Stimulated activated CD8-positive, alpha-beta memory T cell treated with anti-CD3 and anti-CD28 coated beads, Interleukin-7, amount 100 ng/mL, for 48 hours (primary cell): ENCODE results near the gene TMEM184A.
A peak's percentile ranks its signal among the peaks of the same experiment; 100 is the strongest.

Experiments used
- DNase-seq, 2 donors: peaks; one replicate each; pipeline ENCODE4 v3.0.0-alpha.2; 2020; ENCODE audit warnings: low read depth in 1 of 2; ENCODE audit errors: extremely low read depth in 1 of 2

Gene TMEM184A

DNA sequence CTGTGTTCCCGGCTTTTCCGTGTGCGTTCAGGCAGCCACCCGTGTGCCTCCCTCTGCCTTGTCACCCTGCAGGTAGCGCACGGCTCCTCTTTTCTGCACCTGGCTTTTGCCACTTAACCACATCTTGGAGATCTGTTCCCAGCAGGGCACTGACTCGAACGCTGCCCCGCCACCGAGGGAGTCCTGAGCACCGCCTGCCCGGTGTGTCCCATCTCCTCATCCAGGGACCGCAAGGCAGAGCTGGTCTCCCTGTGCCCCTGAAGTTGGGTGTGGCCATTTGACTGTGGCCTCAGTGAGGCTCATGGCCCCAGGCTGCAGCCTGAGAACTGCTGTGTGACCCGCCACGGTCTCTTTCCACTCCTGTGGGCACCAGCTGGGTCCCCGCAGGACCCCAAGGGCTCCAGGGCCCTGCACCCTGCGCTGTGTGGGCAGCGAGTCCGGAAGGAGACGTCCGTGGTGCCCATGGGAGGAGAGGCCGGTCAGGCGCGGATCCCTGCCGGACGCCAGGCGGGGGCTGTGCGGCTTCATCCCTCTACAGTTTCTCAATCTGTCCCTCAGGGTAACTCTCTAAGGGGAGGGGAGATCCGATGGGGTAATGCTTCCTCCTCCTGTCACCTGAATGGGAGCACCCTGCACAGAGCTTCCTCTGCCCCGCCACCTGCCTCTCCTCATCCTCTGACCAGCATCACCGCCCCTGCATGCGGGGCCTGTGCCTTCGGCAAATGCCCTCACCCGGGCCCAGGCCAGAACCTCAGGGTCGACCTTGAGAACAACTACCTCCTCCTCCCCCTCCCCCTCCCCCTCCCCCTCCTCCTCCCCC lies 50.1 kb downstream of the TMEM184A start:
- DNase-seq, result no peak

DNA sequence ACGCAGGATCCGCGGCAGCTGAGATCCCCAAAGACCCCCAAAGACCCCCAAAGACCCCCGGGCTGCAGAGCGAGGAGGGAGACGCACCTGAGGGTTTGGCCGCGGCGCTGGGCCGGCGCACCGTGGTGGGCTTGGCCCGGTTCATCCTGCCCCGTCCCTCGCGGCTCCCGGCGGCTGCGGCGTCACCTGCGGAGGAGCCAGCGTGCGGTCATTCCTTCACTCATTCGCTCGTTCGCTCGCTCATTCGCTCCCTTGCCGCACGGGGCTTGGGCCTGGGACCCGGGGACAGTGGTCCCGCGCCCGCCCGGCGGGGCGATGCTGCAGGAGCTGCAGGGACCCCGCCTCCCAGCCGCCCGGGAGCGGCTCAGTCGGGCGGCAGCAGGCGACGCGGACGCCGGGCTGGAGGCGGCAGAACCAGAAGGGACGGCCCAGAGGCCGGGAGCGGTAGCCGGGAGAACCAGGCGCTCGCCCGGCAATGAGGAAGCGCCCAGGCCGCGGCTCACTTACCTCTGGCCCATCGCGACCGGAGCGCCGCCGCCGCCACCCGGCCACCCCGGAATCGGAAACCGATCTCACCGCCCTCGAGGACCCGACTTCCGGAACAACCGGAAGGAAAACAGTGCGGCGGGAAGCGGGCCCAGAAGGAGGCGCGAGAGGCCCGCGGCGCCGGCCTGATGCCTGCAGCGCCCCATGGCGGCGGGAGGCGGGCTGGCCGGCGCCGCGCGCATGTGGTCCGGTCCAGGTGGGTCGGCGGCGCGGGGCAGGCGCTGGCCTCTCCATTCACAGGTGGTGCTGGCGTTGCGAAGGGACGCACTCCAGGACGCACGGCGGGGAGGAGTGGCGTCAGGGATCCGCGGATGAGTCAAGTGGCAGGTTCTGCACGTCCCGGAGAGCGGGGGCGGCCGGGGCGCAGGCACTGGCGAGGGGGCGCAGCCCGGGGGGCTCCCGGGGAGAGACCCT lies 51.9 kb downstream of the TMEM184A start, which contains the start of gene INTS1:
TSS of gene INTS1 (minus strand) at position 574 of the 960 bp plus-strand sequence. CDS start at position 145, 429 bp downstream.
- peak; percentile 82 to 87 for DNase-seq

DNA sequence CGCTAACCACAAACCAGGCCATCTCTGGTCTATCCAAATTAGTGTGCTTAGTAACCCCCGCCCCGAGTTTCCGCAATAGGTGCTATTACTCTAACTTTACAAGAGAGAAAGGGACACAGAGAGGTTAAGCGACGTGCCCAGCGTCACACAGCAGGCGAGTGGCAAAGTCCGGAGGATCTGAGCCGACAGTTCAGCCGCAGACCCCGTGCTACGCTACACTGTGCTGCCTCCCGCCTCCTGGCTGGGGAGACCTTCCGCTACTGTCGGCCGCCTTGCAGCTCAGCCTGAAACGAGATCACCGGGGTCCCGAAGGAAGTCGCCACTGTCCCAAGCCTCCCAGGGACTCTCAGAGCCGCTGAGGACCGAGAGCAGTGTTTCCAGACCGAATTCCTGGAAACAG lies 52.6 kb downstream of the TMEM184A start:
- no peak for DNase-seq

DNA sequence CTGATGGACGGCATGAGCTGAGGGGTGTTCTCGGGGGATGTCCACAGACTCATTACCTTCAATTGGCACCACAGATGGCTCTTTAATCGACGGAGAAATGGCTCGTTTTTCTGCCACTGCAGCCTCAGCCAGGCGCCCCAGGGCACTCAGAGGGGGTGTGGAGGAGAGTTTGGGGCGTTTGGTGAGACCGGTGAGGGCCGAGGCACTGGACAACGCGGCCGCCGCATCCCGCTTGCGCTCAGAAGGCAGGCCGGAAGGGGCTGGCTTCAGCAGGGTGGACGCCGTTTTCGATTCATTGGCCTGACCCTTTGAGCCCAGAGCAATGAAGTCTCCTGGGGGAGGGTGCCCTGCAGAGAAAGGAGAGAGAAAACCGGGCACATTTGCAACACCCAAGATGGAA lies 53.2 kb downstream of the TMEM184A start:
- DNase-seq, result no peak

DNA sequence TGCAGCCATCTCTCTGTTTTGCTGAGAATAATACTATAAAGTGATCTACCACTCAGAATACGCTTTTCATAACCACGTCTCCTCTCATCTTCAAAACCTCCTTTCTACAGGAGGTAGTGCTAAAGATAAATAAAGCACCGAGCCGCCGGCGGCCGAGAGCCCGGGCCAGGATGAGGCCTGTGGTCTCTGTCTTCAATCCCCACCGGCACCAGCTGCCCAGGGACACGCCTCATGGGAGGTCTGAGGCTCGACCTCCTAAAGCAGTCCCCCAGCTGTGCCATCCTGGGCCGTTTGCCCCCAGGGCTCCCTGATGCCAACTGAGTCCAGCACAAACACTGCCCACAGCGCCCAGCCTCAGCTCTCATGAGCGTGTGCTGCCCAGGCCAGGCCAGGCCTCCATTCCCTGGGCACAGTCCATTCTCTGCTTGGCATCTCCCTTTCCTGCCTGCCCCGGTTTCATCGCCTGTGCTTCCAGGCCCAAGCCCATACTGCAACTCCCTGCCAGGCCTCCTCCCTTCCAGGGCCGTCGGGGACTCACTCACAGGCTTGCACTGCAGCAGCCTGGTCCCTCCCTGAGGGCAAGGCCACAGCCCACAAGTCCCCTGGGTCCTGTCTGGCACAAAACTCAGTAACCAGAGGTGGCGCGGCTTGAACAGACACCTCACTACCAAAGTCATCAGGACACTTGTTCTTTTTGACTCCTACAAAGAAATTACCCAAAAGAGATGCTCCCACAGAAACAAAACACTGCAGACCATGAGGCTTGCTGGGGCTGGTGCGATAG lies 54.3 kb downstream of the TMEM184A start:
- DNase-seq, result no peak

DNA sequence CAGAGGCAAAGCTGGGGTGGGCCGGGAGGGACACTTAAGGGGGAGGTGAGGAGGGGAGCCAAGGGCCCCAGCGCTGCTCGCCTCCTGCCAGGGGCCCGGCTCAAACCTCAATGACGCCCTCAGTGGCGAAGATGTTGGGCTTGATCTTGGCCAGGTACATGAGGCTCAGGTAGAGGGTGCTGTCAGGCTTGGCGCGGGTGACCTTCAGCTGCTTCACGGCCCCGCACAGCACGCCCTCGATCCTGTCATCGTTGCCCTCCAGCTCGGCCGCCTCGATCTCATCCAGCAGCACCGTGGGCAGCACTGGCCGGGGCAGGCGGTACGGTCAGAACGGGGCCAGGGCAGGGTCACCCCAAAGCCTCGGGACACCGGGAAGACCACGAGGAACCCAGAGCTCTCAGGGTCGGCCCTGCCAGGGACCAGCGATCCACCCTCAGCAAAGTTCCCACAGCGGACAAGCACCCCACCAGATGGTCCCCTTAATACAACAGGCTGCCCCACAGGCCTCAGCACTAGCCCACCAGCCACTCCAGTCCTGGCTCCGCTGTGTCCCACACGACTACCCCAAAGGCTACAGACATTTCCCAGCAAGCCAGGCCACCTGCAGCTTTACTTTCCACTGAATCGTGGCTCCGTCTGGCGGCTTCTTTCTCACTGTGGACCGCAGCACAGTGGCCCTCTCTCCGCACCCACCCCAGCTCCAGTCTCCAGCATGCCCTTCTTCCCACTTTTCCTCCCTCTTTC lies 55.8 kb downstream of the TMEM184A start:
- no peak for DNase-seq

DNA sequence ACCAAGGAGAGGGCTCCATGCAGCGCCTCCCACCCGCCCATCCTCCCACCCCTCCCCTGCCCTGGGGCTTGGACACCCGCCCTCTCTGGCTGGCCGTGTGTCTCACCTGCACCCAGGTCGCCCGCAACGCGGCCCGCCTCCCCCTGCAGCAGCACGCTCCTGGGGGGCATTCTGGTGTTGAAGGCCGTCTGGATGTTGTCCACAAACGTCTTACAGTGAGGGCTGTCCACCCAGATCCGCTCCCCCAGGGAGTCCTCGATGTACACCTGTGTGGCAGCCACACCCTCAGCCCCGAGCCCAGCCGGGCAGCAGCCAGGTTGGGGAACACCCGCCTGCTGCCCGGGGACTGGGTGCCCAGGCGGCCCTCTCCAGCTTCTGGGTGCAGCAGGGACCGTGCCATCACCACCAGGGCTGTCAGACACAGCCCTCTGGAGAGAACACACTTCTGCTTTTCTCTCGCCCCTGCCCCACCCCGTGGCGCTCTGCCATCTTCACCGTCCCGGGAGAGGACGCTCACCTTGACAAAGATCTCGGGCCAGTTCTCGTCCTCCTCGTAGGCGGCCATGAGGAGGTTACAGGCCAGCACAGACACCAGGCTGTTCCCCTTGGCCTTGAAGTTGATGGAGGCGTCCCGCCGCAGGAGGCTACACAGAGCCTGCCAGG lies 56.5 kb downstream of the TMEM184A start:
- no peak for DNase-seq

DNA sequence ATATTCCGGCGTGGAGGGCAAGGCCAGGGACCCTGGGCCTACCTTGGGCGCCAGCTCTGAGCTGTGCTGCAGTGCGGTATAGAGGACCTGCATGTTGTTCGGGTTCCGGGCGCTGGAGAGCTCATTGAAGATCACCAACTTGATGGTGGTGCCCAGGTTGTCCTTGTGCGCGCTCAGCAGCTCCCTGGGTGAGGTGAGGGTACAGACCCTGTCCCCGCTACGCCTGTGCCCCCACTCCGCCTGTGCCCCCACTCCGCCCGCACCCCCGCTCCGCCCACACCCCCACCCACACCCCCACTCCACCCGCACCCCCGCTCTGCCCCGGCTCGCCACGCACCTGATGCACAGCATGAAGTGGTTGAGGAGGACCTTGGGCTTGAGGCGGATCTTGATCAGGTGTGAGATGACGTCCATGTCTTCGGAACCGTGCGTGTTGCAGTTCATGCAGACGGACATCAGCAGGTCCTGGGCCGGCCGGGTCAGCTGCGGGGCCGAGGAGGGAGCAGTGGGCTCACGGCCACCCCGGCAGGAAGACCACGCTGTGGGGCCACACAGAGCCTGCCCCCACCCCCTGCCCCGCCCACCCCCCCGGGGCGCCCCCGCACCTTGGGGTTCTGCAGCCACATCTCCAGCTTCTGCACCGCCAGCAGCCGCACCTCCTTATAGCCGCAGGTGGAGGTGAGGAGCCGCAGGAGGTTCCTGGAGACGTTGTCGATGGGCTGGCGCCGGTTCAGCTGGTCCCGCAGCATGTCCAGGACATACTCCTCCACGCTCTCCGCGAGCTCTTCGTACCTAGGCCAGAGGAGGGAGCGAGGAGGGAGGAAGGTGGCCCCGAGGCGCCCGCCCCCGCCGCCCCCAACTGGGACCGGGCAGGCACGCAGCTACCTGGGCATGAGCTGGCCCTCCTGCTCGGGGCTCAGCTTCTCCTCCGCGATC lies 57.4 kb downstream of the TMEM184A start:
- no peak for DNase-seq

DNA sequence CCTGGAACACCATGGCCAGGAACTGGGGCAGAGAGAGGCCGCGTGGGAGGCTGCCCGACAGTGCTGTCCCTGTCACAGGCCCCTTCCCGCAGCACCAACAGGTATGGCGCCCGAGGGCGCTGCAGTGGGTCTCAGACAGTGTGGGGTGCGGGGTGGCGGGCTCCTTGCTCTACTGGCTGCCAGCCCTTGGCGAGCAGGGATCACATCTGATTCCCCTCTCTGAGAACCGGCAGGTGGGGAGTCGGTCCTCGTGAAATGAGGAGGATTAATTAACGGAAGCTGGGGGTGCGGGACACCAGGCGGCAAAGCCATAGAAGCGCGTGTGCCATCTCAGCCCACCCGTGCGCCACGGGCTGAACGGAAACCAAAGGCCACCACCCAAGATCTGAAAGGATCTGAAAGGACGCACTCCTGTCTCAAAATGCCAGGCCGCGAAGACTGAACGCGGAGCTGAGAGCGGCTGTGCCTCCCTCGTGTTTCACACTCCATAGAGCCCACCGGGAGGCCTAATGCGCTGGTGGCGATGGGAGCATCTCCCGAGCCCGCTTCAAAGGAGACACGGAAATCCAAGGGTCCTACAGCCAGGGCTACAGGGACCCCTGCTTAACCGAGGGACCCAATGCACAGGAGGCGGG lies 58.6 kb downstream of the TMEM184A start:
- DNase-seq, result no peak

DNA sequence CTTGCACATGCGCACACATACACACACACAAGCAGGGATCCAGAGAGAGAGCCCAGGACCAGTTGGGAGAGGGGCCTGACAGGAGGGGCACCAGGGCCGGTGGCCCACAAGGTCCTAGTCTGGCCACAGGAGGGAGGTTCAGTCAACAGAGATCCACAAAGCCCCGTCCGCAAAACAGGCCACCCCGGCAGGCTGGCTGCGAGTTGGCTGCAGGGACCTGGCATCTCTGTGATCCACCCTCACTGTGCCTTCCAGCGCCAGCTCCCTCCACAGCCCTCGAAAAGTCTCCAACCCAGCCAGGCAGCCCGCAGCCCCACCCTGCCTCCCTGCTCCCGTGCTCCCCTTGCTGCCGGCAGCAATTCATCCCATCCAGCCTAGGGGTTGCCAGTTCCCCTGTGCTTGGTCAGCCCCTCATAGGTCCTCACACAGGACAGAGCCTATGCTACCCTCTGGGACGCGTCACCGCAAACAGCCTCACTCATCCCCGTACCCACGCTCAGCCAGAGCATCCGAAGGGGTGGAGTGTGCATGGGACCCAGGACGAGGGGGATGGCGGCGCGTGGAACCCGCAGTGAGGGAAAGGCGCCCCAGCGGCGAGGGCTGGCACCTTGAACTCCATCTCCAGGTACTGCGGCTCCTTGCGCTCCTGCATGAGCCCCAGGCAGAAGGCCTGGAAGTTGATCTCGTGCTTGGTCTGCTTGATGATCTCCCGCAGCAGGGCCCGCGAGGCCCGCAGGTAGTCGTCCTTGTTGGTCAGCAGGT lies 59.3 kb downstream of the TMEM184A start:
- no peak for DNase-seq

DNA sequence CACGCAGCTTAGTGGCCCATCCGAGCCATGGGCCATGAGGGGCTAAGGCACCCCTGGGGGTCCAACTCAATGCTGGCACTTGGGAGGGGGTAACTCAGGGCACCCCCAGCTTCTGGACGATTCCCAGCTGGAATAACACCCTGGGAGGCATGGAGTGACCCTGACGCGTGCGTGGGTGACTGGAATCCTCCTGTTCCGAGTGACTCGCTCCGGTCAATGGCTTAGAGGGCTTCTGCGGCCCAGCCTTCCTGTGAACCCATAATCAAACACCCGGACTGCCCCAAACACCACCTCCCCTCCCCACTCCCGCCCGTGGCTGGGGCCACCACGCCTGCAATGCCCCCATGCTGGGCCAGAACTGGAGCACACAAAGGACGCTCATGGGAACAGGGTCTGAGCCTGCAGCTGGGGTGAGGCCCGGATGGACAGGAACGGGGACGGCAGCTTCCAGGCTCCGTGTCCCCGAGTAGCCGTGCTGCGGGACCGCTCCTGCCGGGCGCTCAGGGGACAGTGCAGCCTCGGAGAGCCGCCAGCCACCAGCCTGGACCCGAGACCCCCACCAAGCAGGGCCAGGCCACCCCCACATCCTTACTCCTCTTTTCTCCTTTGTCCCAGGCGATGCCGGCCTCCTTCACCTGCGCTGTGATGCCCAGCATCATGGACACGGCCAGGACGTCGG lies 60.3 kb downstream of the TMEM184A start:
- no peak for DNase-seq

DNA sequence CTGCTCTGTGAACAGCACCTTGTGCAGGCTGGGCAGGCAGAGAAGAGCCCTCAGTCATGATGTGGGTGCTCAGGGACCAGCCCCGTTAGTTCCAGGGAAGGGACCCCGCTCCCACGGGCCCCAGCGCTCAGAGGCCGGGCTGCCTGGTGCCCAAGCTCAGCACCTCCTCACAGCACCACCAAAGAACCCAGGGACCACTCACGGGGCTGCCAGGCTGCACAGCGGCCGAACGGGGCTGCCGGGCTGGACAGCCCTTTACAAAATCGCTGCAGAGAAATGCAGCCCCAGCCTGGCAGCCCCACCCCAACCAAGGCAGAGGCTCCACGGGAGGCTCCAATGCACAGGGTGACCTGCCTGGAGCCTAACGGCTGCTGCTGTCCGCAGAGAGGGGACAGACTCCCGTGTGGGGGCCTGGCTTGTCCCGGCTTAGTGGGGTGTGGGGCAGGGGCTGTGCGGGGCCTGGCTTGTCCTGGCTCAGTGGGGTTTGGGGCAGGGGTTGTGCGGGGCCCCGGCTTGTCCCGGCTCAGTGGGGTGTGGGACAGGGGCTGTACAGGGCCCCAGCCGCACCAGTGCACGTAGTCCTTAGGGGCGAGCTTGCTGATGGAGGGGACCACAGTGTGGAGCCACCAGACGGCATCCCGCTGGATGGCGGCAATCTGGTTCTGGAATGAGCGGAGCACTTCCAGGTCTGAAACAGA lies 61.0 kb downstream of the TMEM184A start:
- DNase-seq, result no peak

DNA sequence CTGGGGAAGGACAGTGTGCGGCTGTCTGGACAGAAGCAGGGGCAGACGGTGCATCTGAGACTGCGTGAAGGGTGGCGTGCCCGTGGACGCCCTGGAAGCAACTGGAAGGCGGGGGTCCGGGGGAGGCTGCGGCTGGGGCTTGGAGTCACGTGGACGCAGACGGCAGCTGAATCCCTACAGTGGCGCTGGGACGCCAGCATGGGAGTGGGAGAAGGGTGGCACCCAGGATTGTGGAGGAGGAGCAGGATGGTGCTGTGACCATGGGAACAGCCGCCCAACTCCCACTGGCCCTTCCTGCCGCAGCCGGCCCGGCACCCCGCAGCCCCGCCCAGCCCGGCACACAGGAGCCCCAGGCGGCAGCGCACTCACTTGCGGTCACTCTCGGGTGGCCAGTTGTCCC lies 61.6 kb downstream of the TMEM184A start:
- DNase-seq, result no peak

DNA sequence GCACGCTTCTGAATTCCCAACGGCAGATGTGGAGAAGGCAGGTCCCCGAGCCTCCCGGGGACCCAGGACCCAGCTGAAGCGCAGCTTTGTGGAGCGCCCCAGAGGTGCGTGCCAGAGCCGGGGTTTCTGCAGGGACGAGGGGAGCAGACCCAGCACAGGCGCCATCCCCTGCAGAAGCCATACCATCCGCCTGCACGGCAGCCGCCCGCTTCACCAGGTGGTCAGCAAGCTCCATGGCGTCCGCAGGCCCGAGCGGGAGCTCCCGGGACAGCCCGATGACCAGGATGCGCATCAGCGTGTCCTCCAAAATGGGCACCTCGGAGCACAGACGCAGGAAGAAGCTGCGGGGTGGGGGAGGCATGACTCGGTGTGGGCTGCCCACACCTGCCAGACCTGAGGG lies 62.4 kb downstream of the TMEM184A start:
- DNase-seq, result no peak

DNA sequence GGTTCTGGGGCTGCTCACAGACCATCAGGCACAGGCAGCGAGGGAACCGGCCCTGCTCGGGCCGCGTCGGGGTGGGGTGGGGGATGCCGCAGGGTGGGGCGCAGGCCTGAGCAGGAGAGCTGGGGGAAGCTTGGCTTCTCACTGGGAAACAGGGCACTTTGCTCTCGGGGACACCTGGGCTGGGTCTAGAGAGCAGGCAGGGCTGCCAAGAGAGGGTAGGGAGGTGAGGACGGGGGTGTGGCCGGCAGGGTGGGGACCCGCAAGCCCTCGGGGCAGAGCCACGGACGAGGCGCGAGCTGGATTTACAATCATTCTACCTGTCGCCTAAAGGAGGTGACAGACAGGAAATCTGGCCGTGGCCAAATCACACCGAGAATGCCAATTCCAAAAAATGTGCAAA lies 62.9 kb downstream of the TMEM184A start:
- no peak for DNase-seq

DNA sequence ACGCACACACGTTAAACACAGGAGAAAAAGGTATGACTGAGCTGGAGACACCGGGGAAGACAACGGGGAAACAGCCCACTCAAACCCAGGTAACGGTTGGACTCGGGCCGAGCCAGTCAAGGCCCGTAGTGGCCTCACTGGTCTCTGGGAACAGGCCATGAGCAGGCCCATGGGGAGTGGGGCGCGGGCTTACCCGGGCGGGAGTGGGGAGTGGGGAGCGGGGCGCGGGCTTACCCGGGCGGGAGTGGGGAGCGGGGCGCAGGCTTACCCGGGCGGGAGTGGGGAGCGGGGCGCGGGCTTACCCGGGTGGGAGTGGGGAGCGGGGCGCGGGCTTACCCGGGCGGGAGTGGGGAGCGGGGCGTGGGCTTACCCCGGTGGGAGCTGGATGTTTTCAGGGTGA lies 63.4 kb downstream of the TMEM184A start:
- no peak for DNase-seq
